Activated CD8-positive, alpha-beta memory T cell treated with anti-CD3 and anti-CD28 coated beads for 1 hour (primary cell): ENCODE results near the gene RASSF5.
"Not testable (repeated sequence)": the region's sequence is repeated elsewhere in the genome, so short reads cannot be mapped to it uniquely, and the experiment has no call there.

Source experiments
- DNase-seq, 2 donors: peaks; one replicate each; pipeline ENCODE4 v3.0.0-alpha.2; 2020; ENCODE audit warnings: low read depth in 1 of 2; ENCODE audit errors: extremely low read depth in 1 of 2

Gene RASSF5

GRCh38 chr1:206476058-206476457 lies 31.3 kb upstream of the RASSF5 start:
- no peak for DNase-seq

DNA sequence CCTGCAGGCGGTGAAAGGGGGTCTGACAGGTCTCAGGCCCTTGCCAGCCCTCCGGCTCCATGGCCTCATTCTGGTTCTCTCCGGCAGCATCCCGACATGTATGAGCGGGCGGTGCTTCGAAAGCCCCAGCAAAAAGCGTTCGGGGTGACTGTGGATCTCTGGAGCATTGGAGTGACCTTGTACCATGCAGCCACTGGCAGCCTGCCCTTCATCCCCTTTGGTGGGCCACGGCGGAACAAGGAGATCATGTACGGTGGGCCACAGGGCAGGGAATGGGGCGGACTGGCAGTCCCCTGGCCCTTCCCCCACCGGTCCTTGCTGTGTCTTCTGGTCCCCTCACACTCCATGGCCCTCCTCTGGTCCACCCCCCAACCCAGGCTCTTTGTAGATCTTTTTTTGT lies 30.7 kb upstream of the RASSF5 start:
- no peak for DNase-seq

GRCh38 chr1:206477110-206477509 lies 30.2 kb upstream of the RASSF5 start:
- DNase-seq: no peak

GRCh38 chr1:206477581-206478380 lies 29.6 kb upstream of the RASSF5 start:
- DNase-seq: no peak

DNA sequence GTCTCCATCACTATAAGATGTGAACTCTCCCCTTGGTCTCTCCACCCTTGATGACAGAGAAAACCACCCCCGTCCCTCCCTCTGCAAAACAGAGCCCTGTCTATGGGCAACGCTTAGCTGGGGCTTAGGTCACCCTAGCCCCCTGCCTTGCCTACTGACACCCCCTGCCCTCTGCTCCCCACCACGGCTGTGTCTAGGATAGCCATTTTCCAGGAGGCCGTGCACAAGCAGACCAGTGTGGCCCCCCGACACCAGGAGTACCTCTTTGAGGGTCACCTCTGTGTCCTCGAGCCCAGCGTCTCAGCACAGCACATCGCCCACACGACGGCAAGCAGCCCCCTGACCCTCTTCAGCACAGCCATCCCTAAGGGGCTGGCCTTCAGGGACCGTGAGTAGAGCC lies 28.6 kb upstream of the RASSF5 start:
- DNase-seq: no peak

- DNase-seq: peak; percentile 32 to 51
Measured at GRCh38 chr1:206479183-206480125, 27.9 kb upstream of the RASSF5 start.

GRCh38 chr1:206480211-206480610 lies 27.1 kb upstream of the RASSF5 start:
- DNase-seq: no peak

- DNase-seq: no peak
Measured at GRCh38 chr1:206482611-206483010, 24.7 kb upstream of the RASSF5 start.

DNA sequence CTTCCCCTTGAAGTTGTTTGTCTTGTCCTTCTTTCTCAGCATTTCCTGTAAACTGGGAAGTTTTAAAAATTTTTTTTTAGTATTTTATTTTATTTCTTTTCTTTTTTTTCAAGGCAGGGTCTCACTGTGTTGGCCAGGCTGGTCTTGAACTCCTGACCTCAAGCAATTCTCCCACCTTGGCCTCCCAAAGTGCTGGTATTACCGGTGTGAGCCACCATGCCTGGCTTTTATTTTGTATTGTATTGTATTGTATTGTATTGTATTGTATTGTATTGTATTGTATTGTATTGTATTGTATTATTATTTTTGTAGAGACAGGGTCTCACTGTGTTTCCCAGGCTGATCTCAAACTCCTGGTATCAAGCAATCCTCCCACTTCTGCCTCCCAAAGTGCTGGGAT lies 23.5 kb upstream of the RASSF5 start:
- not testable (repeated sequence) for DNase-seq

DNA sequence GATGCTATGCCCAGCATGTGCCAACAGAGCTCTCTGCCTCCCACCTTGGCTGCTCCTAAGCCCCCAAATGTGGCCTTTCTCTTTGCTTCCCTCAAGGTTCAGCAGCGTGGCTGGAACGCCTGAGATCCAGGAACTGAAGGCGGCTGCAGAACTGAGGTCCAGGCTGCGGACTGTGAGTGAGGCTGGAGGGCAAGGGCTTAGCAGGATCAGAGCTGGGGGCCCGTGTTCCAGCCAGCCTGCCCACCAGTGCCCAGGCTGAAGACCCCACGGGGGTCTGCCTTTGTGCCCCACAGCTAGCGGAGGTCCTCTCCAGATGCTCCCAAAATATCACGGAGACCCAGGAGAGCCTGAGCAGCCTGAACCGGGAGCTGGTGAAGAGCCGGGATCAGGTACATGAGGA lies 22.4 kb upstream of the RASSF5 start:
- DNase-seq: no peak

DNA sequence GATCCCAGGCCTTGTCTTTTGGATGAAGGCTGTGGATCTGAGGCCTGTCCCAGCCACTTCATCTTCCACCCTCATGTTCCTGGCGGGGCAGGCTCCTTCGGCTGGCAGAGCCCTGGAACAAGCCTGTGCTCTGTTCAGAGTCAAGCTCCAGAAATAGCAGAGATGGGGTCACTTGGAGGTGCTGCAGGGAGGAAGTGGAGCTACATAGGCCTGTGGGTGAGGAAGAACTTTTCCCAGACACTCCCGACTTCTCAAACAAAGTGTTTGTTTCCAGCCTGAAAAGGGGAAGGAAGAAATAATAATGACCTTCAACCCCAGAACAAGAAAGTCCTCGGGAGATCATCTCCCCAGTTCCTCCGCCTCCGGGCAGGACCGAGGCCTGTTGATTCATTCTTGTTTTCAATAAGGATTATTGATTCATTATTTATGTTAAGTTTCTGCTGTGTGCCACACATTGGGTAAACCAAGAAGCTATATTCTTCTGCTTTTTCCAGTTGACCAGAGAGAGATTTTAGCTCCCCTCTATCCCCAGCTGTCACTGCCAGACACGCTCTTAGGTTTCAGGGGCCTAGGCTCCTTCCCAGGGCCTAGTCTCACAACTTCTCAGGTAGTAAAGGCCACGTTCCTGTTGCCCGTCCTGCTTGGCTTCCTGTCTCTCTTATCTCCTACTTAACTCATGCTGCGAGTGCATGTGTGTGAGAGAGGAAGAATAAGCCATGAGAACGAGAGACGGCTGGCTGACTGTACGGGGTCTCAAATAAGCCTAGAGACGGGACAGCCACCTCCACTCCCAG lies 20.1 kb upstream of the RASSF5 start:
- DNase-seq: no peak

- DNase-seq: no peak
Measured at GRCh38 chr1:206487970-206488369, 19.4 kb upstream of the RASSF5 start.

- DNase-seq: no peak
Measured at GRCh38 chr1:206488466-206488865, 18.9 kb upstream of the RASSF5 start.

DNA sequence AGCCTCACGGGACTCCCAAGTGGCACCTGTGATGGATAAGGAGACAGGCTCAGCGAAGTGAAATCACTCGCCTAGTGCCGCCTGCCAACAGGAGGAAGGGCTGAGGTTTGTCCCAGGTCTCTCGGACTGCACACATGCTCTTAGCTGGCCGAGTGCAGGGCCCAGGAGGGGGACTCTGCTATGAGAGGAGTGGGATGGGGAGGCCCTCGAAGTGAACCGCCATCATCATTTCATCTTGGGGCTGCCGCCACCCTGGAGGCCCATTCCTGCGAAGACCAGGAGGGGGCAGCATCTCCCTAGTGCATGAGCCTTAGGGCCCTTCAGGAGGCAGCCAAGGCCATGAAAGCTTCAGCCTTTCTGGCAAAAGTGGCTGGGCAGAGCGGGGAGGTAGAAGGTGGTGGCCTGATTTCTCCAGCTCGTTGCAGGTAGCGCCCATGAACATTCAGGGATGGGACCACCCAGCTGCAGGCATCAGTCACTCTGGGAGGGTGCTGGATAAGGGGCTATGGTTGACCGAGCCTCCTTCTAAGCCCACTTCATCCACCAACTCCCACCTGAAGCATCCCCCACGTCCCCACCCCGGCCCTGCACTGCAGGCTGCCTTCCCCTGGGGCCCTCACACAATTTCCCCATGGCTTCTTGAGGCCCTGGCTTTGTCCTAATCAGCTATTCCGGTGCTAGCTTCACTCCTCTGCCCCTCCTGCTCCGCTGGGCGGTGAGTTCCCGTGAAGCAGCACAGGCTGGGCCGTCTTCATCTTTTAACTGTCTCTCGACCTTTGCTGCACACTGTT lies 17.2 kb upstream of the RASSF5 start:
- peak; percentile 40 to 52 for DNase-seq

- no peak for DNase-seq
Measured at GRCh38 chr1:206490771-206491405, 16.4 kb upstream of the RASSF5 start.

DNA sequence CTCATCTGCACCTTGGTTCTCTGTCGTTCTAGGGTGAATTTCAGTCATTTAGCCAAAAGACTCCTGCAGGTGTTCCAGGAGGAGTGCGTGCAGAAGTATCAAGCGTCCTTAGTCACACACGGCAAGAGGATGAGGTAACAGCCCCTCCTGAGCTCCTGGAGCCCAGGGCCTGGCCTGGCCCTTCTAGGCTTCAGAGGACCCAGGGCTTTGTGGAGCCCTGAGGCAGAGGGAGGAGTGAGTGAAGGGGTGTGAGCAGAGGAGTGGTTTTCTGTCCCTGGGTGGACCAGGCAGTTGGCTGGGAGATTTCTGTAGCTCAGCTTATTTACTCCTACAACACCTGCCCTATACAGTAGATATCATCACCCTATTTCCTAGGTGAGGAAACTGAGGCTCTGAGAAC lies 15.7 kb upstream of the RASSF5 start:
- DNase-seq: no peak

- DNase-seq: no peak
Measured at GRCh38 chr1:206492589-206492988, 14.7 kb upstream of the RASSF5 start.

DNA sequence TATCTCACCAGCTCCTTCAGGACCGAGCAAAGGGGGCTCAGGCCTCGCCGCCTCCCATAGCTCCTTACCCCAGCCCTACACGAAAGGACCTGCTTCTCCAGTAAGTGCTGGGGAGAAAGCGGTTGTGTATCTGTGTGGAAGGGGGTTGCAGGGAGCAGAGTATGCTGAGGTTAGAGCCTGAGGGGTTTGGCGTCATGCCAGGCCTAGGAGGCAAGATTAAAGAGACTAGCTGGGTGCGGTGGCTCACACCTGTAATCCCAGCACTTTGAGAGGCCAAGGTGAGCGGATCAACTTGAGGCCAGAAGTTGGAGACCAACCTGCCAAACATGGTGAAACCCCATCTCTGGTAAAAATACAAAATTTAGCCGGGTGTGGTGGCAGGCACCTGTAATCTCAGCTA lies 14.1 kb upstream of the RASSF5 start:
- no peak for DNase-seq

GRCh38 chr1:206495011-206495461 lies 12.3 kb upstream of the RASSF5 start:
- DNase-seq: no peak
